GM21423 (cell line): ENCODE measurements around the gene GNG2.

Source experiments
- ATAC-seq: cut with Tn5 transposase; IDR thresholded peaks from one replicate; pipeline ENCODE4 v1.9.1; 2021; ENCODE audit warnings: mild to moderate bottlenecking, moderate library complexity; ENCODE audit not compliant: unreplicated experiment

The GNG2 gene

GRCh38 chr14:51938137-51938536 lies 77.7 kb downstream of the GNG2 start:
- ATAC-seq, result no peak

DNA sequence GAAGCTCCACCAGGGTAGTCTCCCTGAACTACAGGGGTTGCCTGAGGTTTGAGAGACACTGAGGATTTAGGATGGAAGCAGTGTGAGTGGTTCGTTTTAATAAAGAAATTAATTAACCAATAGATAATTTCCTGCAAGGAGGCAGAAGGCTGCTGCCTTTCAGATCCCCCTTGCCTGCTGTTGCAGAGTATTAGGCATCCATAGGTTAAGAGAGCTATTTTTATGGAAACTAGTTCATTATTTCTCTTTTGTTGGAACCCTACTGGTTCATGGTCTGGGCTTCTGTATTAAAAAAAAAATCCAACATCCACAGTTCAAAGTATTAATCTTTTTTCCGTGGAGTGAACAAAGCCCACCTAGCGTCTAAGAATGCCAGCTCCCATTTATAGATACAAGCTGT lies 78.4 kb downstream of the GNG2 start:
- no peak for ATAC-seq

- no peak for ATAC-seq
Observed at GRCh38 chr14:51939226-51939625, 78.8 kb downstream of the GNG2 start.

DNA sequence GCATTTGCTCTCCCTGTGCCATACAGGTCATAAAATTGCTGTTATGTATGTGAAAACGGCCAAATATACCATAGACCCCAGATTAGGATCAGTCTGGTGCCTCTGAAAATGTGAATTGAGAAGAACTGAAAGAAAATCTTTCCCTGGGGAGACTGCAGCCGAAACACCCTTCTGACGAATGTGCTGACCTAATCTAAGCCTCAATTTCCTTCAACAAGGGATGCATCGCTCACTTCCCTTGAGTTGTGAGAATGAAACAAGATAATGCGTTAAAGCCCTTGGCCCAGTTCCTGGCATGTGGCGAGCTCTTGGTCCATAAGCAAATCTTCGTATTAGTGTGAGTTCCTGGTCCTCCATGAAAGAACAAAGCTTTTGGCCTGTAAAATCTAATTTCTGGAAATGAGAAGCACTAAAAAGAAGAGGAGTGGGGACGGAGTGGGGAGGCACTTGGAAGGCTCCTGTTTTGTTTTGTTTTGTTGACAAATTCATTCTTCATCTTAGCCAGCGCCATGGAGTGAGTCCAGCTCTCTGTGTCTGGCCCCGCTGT lies 79.4 kb downstream of the GNG2 start:
- no peak for ATAC-seq

DNA sequence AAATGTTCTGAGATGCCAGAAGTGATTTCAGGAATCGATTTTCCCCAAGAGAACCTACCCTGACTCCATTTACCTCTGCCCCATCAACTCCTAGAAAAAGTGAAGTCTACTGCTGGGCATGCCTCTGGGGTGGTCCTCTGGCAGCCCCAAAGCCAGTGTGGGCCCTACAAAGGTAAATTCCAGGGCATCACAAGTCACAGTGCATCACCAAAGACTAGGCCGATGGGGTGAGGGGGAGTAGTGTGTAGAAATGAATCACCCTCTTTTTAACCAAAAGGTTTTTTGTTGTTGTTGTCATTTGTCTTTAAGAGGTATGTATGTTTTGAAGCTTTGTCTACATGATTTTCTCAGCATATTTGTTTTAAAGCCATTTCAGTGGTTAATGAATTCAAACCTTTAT lies 82.6 kb downstream of the GNG2 start:
- no peak for ATAC-seq

GRCh38 chr14:51950007-51950406 lies 89.6 kb downstream of the GNG2 start:
- no peak for ATAC-seq

- ATAC-seq, result no peak
Observed at GRCh38 chr14:51951656-51952055, 91.2 kb downstream of the GNG2 start.

DNA sequence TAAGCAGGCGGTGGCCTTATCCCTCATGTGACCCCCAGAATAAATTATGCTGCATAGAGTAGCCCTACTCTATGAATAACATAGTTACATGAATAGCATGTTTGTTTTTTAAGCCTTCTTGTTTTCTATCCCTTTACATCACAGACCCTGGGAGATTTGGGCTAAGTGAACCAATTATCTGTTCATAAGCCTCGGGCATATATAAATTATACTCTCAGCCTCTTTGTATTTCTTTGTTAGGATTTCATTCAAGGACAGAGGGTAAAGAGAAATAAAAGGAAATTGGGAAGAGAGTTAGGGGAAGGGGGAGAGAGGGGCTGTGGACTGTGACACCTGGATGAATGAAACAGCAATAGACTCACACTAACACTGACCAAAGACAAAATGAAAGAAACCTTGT lies 93.6 kb downstream of the GNG2 start:
- no peak for ATAC-seq

DNA sequence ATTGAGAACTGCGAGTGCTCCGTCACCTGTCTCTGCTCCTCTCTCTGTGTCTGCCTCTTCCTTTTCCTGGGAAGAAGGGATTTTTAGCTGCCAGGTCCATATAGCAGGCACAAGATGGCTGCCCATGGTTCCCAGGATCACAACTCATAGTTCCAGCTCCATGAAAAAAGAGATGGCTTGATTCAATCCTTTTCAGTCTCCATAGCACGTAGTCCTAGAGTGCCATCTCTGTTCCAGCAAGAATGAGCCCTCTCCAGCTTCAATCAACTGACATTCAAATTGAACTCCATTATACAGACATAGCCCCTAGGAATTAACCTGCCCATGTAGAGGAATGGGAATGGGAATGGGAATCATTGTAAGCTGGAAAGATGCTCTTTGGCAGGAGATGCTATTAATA lies 94.2 kb downstream of the GNG2 start:
- ATAC-seq, result no peak

DNA sequence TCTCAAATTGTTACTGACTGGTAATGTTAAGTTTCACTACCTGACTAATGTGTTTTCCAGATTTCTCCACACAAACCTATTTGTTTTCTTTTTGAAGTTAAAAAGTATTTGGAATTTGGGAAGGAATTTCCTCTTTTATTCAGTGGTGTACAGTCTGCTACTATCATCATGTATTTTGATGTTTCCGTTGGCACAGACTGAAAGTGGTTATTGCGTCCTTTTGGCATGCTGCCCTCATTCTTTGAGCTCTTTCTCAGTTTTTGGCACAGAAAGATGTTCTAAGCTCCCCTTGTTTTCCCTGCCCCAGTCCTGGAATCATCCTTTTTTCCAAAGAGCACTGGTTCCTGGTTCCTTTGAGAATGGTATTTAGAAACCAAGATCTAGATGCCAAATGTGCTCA lies 97.5 kb downstream of the GNG2 start:
- ATAC-seq, result no peak

DNA sequence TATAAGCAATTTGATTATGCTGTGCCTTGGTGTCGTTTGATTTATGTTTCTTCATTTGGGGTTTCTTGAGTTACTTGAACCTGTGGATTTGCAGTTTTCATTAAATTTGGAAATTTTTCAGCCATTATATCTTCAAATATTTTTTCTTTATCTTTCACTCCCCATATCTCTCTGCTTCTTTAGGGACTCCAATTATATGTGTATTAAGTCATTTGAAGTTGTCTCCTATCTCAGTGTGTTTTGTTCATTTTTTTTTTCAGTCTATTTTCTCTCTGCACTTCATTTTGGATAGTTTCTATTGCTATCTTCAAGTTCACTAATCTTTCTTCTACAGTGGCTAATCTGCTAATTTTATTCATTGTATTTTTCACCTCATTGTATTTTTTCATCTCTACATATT lies 99.5 kb downstream of the GNG2 start:
- ATAC-seq, result no peak

DNA sequence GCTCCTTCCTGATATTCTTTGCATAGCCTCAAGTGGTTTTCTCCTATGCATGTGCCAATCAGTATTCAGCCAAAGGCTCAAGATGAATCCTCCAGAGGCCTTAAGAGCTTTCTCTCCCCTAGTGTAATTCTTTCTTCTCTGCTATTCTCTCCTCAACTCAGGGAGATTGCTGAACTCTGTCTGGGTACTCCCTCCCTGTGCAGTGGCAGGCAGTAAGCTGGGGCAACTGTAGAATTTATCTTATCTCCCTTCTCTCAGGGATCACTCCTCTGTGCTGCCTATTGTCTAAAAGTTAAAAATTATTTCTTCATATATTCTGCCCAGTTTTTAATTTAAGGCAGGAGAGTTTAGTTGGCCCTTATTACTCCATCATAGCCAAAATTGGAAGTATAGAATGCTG lies 100.5 kb downstream of the GNG2 start:
- no peak for ATAC-seq

DNA sequence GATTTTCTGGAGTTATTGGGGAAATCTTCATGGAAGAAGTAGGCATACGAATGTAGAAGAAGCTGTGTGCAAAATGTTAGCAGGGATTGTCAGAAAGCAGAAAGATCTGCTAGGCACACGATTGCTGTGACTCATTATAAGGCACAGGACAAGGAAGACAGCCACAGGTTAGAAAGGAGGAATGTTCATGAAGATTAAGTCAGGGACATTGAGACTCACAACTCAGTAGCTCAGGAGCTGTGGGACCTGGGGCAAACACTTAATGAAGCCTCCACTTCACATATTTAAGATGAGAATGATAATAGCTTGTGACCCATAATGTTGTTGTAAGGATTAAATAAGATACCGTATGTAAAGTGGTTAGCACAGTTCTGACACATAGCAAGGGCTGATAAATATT lies 102.3 kb downstream of the GNG2 start:
- ATAC-seq, result no peak

DNA sequence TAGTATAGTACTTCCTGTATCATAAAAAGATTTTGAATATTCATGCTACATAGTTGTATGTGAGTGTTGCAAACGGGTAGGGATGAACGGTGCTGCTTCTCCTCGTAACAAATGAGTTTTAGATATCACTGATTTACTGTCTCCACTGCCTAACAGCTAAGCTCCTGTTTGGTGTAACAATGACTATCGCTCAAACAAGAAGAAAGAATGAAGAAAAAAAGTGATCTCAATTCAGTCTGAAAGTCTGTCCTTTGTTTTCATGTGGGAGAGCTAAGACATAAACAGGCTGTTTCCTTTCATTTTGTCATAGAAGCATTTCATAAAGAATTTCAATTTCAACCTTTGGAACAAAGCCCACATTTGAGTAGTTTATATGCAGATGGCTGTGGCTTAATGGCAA lies 102.9 kb downstream of the GNG2 start:
- no peak for ATAC-seq

GRCh38 chr14:51967521-51967920 lies 107.1 kb downstream of the GNG2 start:
- ATAC-seq, result no peak

GRCh38 chr14:51969852-51970540 lies 109.6 kb downstream of the GNG2 start:
- no peak for ATAC-seq

DNA sequence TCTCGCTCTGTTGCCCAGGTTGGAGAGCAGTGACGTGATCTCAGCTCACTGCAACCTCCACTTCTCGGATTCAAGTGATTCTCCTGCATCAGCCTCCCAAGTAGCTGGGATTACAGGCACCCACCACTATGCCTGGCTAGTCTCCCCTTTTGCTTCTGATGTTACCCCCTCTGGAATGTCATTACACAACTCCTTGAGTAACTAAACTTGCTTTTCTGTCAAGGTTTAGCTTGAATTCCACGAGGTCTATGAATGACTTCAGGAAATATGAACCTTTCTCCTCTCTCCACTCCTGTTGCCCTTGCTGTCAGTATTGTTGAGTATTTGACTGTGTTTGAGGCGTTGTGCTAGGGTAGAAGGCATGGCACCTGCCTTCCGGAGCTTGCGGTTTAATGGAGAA lies 112.2 kb downstream of the GNG2 start:
- no peak for ATAC-seq

DNA sequence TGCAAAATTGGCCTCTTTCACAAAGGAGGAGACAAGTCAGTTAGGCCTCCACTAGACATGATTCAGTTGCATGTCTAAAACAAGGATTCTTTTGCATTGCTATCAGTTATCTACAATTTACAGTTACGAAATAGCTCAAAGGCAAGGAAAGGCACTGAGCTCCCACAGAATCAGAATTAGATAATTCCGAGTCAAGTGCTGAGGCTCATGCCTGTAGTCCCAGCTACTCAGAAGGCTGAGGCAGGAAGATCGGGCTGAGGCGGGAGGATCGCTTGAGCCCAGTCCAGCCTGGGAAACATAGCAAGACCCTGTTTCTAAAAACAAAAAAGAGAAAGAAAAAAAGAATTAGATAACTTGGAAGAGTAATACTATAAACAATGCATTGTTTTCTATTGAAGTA lies 116.7 kb downstream of the GNG2 start:
- no peak for ATAC-seq

DNA sequence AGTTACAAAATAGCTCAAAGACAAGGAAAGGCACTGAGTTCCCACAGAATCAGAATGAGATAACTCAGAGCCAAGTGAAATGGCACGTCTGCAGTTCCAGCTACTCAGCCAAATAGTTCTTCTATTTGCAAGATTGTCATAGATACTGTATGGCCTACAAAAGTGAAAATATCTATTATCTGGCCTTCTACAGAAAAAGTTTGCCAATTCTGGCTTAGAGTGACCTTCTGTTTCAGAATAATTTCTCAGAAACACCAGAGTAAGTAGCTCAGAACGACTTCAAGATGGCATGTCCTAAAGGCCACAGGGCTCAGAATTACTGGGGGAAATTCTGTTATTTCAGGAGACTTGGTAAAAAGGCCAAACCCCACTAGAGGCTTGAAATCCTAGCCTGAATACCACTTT lies 118.3 kb downstream of the GNG2 start:
- ATAC-seq, result no peak

DNA sequence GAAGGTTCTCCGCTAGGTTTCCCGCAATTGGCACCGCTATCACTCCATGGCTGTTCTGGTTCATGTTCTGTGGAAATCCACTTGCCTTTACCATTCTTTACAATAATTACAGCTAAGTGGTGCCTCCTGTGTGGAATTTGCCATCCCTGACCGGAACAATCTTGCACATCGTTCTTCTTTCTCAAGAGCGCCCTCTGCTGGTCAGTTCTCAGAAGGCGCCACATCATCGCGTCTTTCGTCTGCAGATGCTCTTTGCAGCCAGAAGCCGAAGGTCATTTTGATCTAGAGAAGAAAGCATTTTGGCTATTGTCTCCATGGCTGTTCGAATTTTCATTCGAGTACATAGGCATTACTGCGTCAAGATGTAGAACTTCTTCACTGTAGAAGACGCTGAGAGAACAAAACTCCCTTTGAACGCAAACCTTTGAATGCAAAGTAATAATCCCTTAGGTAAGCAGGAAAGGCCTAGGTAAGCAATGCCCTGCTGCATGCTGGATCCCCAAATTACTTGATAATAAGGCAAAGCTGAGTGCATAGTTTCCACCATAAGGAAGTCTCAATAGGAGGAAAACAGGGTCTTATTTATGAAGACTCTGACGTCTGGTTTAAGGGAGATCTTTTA lies 118.8 kb downstream of the GNG2 start:
- no peak for ATAC-seq

DNA sequence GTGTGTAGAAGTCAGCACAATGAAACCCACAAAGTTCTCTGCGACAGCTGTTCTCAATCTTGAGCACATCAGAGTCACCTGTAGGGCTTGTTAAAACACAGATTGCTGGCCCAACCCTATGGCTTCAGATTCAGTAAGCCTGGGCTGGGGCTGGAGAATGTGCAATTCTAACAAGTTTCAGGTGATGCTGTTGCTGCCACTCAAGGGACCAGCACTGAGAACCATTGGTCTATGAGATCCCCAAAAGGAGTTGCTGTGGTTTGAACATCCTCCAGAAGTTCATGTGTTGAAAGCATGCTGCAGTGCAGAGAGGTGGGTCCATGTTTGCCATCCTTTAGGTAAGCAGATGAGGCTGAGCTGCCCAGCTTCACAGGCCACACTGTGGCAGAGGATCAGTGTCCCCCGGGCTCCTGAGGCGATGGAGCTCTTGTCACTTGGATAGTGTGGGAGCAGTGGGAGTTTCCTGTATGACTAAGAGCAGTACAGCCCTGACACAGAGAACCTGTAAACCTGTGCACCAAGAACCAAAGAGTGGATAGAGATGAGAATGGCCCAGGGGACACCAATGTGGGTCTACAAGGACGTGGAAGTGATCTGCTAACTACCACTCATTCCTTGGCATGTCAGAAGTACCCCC lies 120.9 kb downstream of the GNG2 start:
- peak; percentile 58 for ATAC-seq

DNA sequence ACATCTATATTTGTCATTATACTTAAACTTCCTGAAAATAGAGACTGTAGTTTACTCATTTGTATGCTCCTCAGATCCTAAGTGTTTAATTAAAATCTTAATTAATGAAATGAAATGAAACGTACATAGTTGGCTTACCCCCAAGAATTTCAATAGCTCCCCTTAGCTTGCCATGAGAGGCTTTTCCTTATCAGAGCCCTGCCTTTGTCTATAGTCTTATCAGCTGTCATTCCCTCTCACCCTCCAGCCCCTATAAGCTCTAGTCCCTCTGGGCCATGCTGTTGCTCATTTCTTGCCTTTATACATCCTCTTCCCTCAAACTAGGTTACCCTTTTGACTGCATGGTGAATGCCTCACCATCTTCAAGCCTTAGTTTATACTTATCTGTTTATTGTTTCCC lies 127.8 kb downstream of the GNG2 start:
- ATAC-seq, result no peak
